ENCODE data around the gene GALNT17.

The GALNT17 gene

DNA sequence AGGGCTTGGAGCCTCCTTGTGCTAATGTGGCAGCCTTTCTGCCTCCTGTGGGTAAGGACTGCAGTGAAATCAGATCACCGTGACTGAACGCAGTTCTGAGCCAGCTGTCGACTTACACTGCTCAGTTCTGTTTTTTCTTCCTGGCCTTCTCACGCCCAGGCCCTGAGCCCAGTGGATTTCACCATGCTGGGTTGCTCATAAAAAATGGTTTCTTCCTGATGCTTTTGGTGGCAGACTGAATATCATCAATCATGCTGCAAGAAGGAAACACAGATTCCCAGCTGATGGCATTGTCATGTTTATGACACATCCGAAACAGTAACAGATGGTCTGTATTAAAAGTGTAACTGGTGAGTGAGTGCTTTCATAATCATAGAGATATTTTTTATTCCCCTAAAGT lies 389.6 kb downstream of the GALNT17 start:
- no peak for DNase-seq (ENCODE audit: extremely low spot score)
- ChIA-PET POLR2A (no interaction called here), CTCF (no interaction called here)

DNA sequence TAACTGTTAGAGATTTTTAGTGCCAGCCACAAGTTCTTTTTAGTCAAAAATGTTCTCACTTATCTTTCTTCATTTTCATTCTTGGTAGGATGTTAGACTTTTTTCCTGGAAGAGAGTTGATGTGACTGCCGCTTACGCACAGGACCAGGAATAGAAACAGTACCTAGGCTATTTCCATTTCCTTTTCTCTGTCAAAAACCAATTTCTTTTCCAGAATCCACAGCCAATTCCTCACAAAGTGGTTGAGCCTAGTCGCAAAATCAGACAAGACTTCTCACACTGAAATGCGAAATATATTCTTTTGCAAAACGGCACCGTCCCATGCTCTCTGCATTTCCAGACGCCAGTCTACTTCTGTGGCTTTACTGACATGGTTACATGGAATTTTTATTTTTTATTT lies 394.2 kb downstream of the GALNT17 start:
- TF ChIP-seq TARDBP (IDR thresholded peaks at IDR 0.05) (no peak), PKNOX1 (IDR thresholded peaks at IDR 0.05) (no peak), BHLHE40 (IDR thresholded peaks at IDR 0.05; ENCODE audit: borderline replicate concordance) (no peak), ARNT (IDR thresholded peaks at IDR 0.05) (no peak), SUZ12 (IDR thresholded peaks at IDR 0.05) (no peak), NFRKB (IDR thresholded peaks at IDR 0.05) (no peak), FOXA1 (IDR thresholded peaks at IDR 0.05) (no peak), LEF1 (IDR thresholded peaks at IDR 0.05; ENCODE audit: borderline replicate concordance) (no peak), ZNF384 (IDR thresholded peaks at IDR 0.05) (no peak), FOXK2 (IDR thresholded peaks at IDR 0.05) (no peak), L3MBTL2 (conservative IDR thresholded peaks at IDR 0.05) (no peak), CTBP1 (IDR thresholded peaks at IDR 0.05; ENCODE audit: borderline replicate concordance) (no peak), FOXM1 (IDR thresholded peaks at IDR 0.05; ENCODE audit: borderline replicate concordance) (no peak), SP1 (IDR thresholded peaks at IDR 0.05) (no peak), ELF4 (IDR thresholded peaks at IDR 0.05) (no peak)
- CTCF ChIA-PET = no interaction called here
- POLR2A ChIA-PET = no interaction called here
- no peak for DNase-seq (ENCODE audit: extremely low spot score)

More for the DNA sequence above, 389.6 kb downstream of the GALNT17 start:
- TF ChIP-seq FOXK2 (IDR thresholded peaks at IDR 0.05) (no peak), LEF1 (IDR thresholded peaks at IDR 0.05; ENCODE audit: borderline replicate concordance) (no peak), TARDBP (IDR thresholded peaks at IDR 0.05) (no peak), BHLHE40 (IDR thresholded peaks at IDR 0.05; ENCODE audit: borderline replicate concordance) (no peak), SP1 (IDR thresholded peaks at IDR 0.05) (no peak), CTBP1 (IDR thresholded peaks at IDR 0.05; ENCODE audit: borderline replicate concordance) (no peak), ARNT (IDR thresholded peaks at IDR 0.05) (no peak), ELF4 (IDR thresholded peaks at IDR 0.05) (no peak), L3MBTL2 (conservative IDR thresholded peaks at IDR 0.05) (no peak), SUZ12 (IDR thresholded peaks at IDR 0.05) (no peak), PKNOX1 (IDR thresholded peaks at IDR 0.05) (no peak), NFRKB (IDR thresholded peaks at IDR 0.05) (no peak), FOXM1 (IDR thresholded peaks at IDR 0.05; ENCODE audit: borderline replicate concordance) (no peak), ZNF384 (IDR thresholded peaks at IDR 0.05) (no peak), HDGF (IDR thresholded peaks at IDR 0.05; ENCODE audit: borderline replicate concordance) (no peak)

DNA sequence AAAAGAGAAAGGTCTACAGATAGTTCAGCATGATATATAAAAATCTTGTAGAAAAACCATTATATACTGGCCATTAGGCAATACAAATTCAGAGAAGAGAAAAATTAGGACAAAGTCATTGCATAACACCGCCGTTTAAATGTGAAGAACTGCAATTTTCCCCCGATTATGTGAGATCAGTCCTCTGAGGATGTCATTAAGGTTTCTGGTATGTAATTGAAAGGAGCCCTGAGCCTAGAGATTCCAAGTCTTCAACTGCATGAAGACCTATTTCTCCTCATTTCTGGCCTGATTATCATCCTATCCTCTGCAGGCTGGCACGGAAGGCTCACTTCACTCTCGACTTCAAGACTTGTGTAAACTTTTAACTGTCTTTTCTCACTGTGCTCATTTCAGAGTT lies 395.3 kb downstream of the GALNT17 start:
- DNase-seq (ENCODE audit: extremely low spot score) = no peak
- POLR2A ChIA-PET = no interaction called here
- CTCF ChIA-PET = no interaction called here
- TF ChIP-seq SUZ12 (IDR thresholded peaks at IDR 0.05) (no peak), CTBP1 (IDR thresholded peaks at IDR 0.05; ENCODE audit: borderline replicate concordance) (no peak), L3MBTL2 (conservative IDR thresholded peaks at IDR 0.05) (no peak)

DNA sequence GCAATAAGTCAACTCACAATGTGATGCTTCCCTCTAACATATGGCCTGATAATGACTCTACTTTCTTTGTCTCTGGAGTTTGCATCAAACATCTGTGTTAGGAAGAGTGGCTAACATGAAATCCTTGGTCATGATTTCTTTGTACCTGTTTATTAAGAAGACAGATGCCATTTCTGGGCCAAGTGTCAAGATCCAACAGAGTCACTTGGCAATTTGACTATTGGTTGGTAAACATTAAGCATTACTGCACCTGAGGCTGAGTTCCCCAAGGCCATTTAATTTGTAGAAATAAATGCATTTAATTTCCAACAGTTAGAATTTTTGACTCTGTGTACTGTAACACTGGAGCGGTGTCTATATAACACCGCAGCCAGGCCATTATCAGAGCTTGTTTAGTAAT lies 403.7 kb downstream of the GALNT17 start:
- ChIA-PET POLR2A (no interaction called here), CTCF (no interaction called here)
- no peak for DNase-seq (ENCODE audit: extremely low spot score)
- TF ChIP-seq CTBP1 (IDR thresholded peaks at IDR 0.05; ENCODE audit: borderline replicate concordance) (no peak), ELF4 (IDR thresholded peaks at IDR 0.05) (no peak), TARDBP (IDR thresholded peaks at IDR 0.05) (no peak), FOXM1 (IDR thresholded peaks at IDR 0.05; ENCODE audit: borderline replicate concordance) (no peak), ZNF384 (IDR thresholded peaks at IDR 0.05) (no peak), LEF1 (IDR thresholded peaks at IDR 0.05; ENCODE audit: borderline replicate concordance) (no peak), HDGF (IDR thresholded peaks at IDR 0.05; ENCODE audit: borderline replicate concordance) (no peak), L3MBTL2 (conservative IDR thresholded peaks at IDR 0.05) (no peak), ARNT (IDR thresholded peaks at IDR 0.05) (no peak), SP1 (IDR thresholded peaks at IDR 0.05) (no peak), FOXA1 (IDR thresholded peaks at IDR 0.05) (no peak), SUZ12 (IDR thresholded peaks at IDR 0.05) (no peak), FOXK2 (IDR thresholded peaks at IDR 0.05) (no peak), NFRKB (IDR thresholded peaks at IDR 0.05) (no peak), PKNOX1 (IDR thresholded peaks at IDR 0.05) (no peak), BHLHE40 (IDR thresholded peaks at IDR 0.05; ENCODE audit: borderline replicate concordance) (no peak)

DNA sequence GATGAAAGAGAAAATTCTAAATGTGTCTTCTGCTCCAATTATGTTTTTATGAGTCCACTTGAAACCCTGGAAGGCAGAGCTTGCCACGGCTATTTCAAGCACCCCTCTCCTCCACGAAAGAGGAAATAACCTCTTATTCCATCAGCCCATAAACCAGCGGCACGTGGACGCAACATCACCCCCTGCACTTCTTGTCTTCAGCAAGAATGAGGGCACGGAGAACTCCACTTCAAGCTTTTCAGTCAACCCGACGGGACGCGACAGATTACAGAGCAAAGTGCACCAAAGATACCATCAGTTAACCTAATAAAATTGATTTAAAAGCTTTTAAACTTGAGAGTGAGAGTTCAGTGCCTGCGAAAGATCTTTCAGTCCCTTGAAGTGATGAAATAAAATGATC lies 406.3 kb downstream of the GALNT17 start:
- no peak for TF ChIP-seq ELF4 (IDR thresholded peaks at IDR 0.05)
- no peak for TF ChIP-seq HDGF (IDR thresholded peaks at IDR 0.05; ENCODE audit: borderline replicate concordance)
- no peak for TF ChIP-seq ARNT (IDR thresholded peaks at IDR 0.05)
- TF ChIP-seq FOXM1 (IDR thresholded peaks at IDR 0.05; ENCODE audit: borderline replicate concordance) = no peak
- TF ChIP-seq PKNOX1 (IDR thresholded peaks at IDR 0.05) = no peak
- no peak for TF ChIP-seq SP1 (IDR thresholded peaks at IDR 0.05)
- TF ChIP-seq SUZ12 (IDR thresholded peaks at IDR 0.05) = no peak
- no peak for TF ChIP-seq CTBP1 (IDR thresholded peaks at IDR 0.05; ENCODE audit: borderline replicate concordance)
- TF ChIP-seq FOXA1 (IDR thresholded peaks at IDR 0.05) = no peak
- TF ChIP-seq LEF1 (IDR thresholded peaks at IDR 0.05; ENCODE audit: borderline replicate concordance) = no peak
- TF ChIP-seq NFRKB (IDR thresholded peaks at IDR 0.05) = no peak
- TF ChIP-seq BHLHE40 (IDR thresholded peaks at IDR 0.05; ENCODE audit: borderline replicate concordance) = no peak
- TF ChIP-seq TARDBP (IDR thresholded peaks at IDR 0.05) = no peak
- TF ChIP-seq FOXK2 (IDR thresholded peaks at IDR 0.05) = no peak
- no peak for TF ChIP-seq L3MBTL2 (conservative IDR thresholded peaks at IDR 0.05)
- no peak for TF ChIP-seq ZNF384 (IDR thresholded peaks at IDR 0.05)
- DNase-seq (ENCODE audit: extremely low spot score) = no peak
- ChIA-PET CTCF (no interaction called here), POLR2A (no interaction called here)
